Activated naive CD8-positive, alpha-beta T cell treated with anti-CD3 and anti-CD28 coated beads, Interleukin-2, amount 10 ng/mL, durations not matched to agents 7 days and 5 days (primary cell): ENCODE data around the gene ZMIZ1. TPM values are rescaled to one million over a fixed set of nuclear protein-coding genes. Genes with fewer than 3 reads are reported as not detected.
"Not testable (repeated sequence)": the region's sequence is repeated elsewhere in the genome, so short reads cannot be mapped to it uniquely, and the experiment has no call there.

Source experiments
- ATAC-seq: fragments of 150-1000 bp; cut with Tn5 transposase; one replicate; pipeline ENCODE4 v1.10.0; 2021; ENCODE audit warnings: low read depth, moderate library complexity
- POLR2A ChIA-PET: fragments of 350-600 bp; sonication (Branson Sonifier 250); formaldehyde crosslinking; loops from one replicate; lab custom pipeline; 2021; ENCODE audit warnings: antibody characterized with exemption; lab: Charles Lee
- DNase-seq: peaks from one replicate; pipeline ENCODE4 v3.0.0; 2021
- H3K27ac Mint-ChIP-seq: one replicate; pipeline ENCODE4 v1.8.0; 2022; ENCODE audit warnings: mild to moderate bottlenecking, mixed read lengths
- H3K27me3 Mint-ChIP-seq: one replicate; pipeline ENCODE4 v1.8.0; 2022; ENCODE audit warnings: mild to moderate bottlenecking, moderate library complexity, mixed read lengths
- H3K36me3 Mint-ChIP-seq: one replicate; pipeline ENCODE4 v1.8.0; 2021; ENCODE audit warnings: mild to moderate bottlenecking, mixed read lengths
- H3K4me1 Mint-ChIP-seq: one replicate; pipeline ENCODE4 v1.8.0; 2021; ENCODE audit warnings: mixed read lengths
- H3K4me3 Mint-ChIP-seq: one replicate; pipeline ENCODE4 v1.8.0; 2022; ENCODE audit warnings: mild to moderate bottlenecking, moderate library complexity, mixed read lengths
- H3K9me3 Mint-ChIP-seq: one replicate; pipeline ENCODE4 v1.8.0; 2021; ENCODE audit warnings: mixed read lengths
- total RNA-seq, 2 experiments: library from RNA; stranded (reverse); gene quantifications; one replicate each; pipeline ENCODE4 v1.2.3, GENCODE V29; 2021

The ZMIZ1 gene
- total RNA-seq, 2 experiments from 2014 or later: 28.8 to 29.3 TPM

GRCh38 chr10:79026341-79026761 is 42.4 kb upstream of the ZMIZ1 start:
- H3K4me3 Mint-ChIP-seq: no peak overlapping the region
- no peak overlapping the region for H3K27ac Mint-ChIP-seq
- POLR2A ChIA-PET: interaction anchor here (0.7 kb wide), 1 partner anchor 1162 kb away, joined by 4 read pairs; no protein-coding TSS in a partner anchor
- no peaks in the 10 kb centered on the region for H3K9me3 Mint-ChIP-seq
- no peaks in the 10 kb centered on the region for H3K36me3 Mint-ChIP-seq
- DNase-seq (peak; percentile 18), ATAC-seq (no peak)
- peaks cover 9% of the 10 kb centered on the region for H3K27me3 Mint-ChIP-seq
- peaks cover 24% of the 10 kb centered on the region for H3K4me1 Mint-ChIP-seq

- no peak overlapping the region for H3K27ac Mint-ChIP-seq
- peaks cover 11% of the 10 kb centered on the region for H3K27me3 Mint-ChIP-seq
- H3K9me3 Mint-ChIP-seq: no peaks in the 10 kb centered on the region
- POLR2A ChIA-PET: no interaction called here
- H3K4me1 Mint-ChIP-seq: peaks cover 24% of the 10 kb centered on the region
- DNase-seq: no peak
- ATAC-seq: no peak
- H3K36me3 Mint-ChIP-seq: no peaks in the 10 kb centered on the region
- peak overlapping the region; percentile 6 for H3K4me3 Mint-ChIP-seq
These were observed 42.0 kb upstream of the ZMIZ1 start for GRCh38 chr10:79026806-79027146.

GRCh38 chr10:79027147-79028055 is 41.4 kb upstream of the ZMIZ1 start:
- H3K36me3 Mint-ChIP-seq: no peaks in the 10 kb centered on the region
- peaks cover 12% of the 10 kb centered on the region for H3K27me3 Mint-ChIP-seq
- DNase-seq (peak; percentile 45), ATAC-seq (peak; percentile 65)
- no peaks in the 10 kb centered on the region for H3K9me3 Mint-ChIP-seq
- H3K4me1 Mint-ChIP-seq: peaks cover 24% of the 10 kb centered on the region
- POLR2A ChIA-PET: no interaction called here
- peak overlapping the region; percentile 6 for H3K4me3 Mint-ChIP-seq
- no peak overlapping the region for H3K27ac Mint-ChIP-seq

- Mint-ChIP-seq H3K27me3 (peaks cover 12% of the 10 kb centered on the region), H3K9me3 (no peaks in the 10 kb centered on the region), H3K36me3 (no peaks in the 10 kb centered on the region), H3K4me3 (no peak overlapping the region), H3K27ac (no peak overlapping the region), H3K4me1 (peaks cover 22% of the 10 kb centered on the region)
- ATAC-seq (no peak), DNase-seq (no peak)
- POLR2A ChIA-PET: no interaction called here
These were observed 40.7 kb upstream of the ZMIZ1 start for GRCh38 chr10:79028056-79028430.

DNA sequence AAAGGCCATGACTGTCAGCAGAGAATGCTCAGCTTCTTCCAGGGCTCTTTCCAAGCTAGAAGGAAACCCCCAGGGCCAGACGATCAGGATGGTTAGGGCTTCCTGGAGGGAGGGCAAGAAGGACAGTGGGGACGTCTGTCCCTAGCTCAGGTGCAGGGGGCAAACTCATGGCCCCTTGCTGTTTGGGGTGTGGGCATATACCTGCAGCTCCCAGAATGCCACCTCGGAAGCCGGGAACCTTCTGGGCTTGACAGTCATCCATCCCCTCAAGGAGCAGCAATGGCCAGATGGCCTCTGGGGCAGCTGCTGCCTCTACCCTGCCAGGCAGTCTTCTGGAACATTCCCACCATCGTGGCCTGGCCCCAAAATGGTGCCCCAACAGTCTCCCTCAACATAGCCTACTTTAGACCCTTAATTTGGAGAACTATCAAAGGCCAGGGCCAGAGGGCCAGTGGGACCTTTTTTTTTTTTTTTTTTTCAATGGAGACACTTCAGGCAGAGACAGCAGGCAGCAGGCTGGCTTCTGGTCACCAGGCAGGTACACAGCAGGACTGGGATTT is 40.2 kb upstream of the ZMIZ1 start:
- peaks cover 12% of the 10 kb centered on the region for H3K27me3 Mint-ChIP-seq
- H3K4me3 Mint-ChIP-seq: no peak overlapping the region
- ATAC-seq (no peak), DNase-seq (peak; percentile 20)
- no peaks in the 10 kb centered on the region for H3K9me3 Mint-ChIP-seq
- no peaks in the 10 kb centered on the region for H3K36me3 Mint-ChIP-seq
- peaks cover 22% of the 10 kb centered on the region for H3K4me1 Mint-ChIP-seq
- H3K27ac Mint-ChIP-seq: no peak overlapping the region
- POLR2A ChIA-PET: no interaction called here

DNA sequence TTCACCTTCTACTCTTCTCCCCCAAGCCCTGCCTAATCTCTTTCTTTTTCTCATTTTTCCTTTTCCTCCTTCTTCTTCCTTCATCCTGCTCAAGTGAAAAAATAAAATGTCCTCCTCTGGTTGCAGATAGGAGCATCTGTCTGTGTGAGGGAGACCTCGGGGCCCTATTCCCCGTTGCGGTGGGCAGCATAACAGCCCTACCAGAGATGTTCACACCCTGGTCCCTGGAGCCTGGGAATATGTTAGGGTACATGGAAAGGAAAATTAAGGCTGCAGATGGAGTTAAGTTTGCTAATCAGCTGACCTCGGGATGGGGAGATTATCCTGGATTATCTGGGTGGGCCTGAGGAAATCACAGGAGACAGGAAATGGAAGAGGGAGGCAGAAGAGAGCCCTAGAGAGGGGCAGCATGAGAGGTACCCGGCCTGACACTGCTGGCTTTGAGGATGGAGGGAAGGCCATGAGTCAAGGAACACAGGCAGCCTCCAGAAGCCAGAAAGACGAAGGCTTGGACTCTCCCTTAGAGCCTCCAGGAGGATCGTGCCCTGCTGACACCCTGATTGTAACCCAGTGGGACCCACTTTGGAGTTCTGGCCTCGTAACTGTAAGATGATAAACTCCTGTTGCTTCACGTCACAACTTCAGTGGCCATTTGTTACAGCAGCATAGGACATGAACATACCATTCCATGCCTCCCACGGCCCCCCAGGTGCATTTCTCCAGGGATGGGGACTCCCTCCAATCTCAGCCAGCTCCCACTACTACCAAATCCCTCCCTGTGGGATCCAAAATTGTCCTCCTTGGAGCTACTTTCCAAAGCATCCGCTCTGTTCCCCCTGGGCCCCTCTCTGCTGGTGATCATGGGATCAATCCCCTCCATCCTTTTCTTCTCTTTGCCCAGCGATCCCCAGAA is 39.0 kb upstream of the ZMIZ1 start:
- Mint-ChIP-seq H3K4me1 (peaks cover 22% of the 10 kb centered on the region), H3K27ac (no peak overlapping the region), H3K9me3 (no peaks in the 10 kb centered on the region), H3K27me3 (peaks cover 12% of the 10 kb centered on the region), H3K4me3 (no peak overlapping the region), H3K36me3 (no peaks in the 10 kb centered on the region)
- POLR2A ChIA-PET: no interaction called here
- peak; percentile 8 for DNase-seq
- ATAC-seq: no peak

DNA sequence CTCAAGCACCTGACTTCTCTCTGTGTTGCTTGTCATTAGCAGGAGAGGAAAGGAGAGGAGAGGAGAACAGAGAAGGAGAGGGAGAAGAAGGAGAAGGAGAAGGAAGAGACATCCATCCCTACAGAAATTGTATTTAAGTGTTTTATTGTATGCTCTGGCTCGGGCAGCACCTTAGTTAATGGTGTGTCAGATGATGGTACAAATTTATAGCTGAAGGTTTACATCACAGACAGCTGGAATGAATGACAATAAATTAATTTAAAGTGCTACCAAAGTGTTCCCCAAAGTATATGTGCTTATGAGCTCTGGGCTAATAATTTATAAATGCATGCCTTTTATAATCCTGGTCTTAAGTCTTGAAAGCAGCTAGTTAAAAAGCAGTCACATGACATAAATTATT is 38.1 kb upstream of the ZMIZ1 start:
- DNase-seq (no peak), ATAC-seq (no peak)
- peaks cover 15% of the 10 kb centered on the region for H3K4me1 Mint-ChIP-seq
- H3K9me3 Mint-ChIP-seq: no peaks in the 10 kb centered on the region
- peaks cover 12% of the 10 kb centered on the region for H3K27me3 Mint-ChIP-seq
- POLR2A ChIA-PET: no interaction called here
- H3K4me3 Mint-ChIP-seq: no peak overlapping the region
- H3K27ac Mint-ChIP-seq: no peak overlapping the region
- H3K36me3 Mint-ChIP-seq: no peaks in the 10 kb centered on the region

GRCh38 chr10:79031723-79032122 is 37.0 kb upstream of the ZMIZ1 start:
- DNase-seq: no peak
- POLR2A ChIA-PET: no interaction called here
- Mint-ChIP-seq H3K36me3 (no peaks in the 10 kb centered on the region), H3K27ac (no peak overlapping the region), H3K27me3 (peaks cover 12% of the 10 kb centered on the region), H3K4me3 (no peak overlapping the region), H3K4me1 (peaks cover 13% of the 10 kb centered on the region), H3K9me3 (no peaks in the 10 kb centered on the region)
- no peak for ATAC-seq

DNA sequence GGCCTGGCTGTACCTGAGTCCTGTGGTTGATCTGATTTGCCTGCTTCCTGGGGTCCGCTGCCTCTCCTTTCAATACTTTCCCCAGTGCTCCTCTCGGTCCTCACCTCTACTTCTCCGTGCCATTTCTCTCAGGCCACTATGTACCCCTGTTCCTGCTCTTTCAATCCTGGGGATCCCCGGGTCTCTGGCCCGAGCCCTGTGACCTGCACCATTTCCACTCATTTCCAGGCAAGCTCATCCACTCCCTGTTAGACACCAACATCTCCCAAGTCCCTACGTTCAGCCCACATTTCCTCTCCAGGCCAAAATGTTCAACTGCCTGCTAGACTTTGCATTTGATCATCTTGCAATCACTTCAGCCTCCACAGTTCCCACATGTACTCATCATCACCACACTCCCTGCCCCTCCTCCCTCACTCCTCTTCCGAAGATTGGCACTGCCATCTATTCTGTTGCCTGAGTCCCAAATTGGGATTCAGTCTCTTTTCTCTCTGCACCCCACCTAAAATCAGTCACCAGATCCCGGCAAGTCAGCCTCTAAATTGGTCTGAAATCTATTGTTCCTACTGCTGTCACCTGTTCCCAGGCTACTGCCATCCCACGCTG is 34.4 kb upstream of the ZMIZ1 start:
- H3K36me3 Mint-ChIP-seq: no peaks in the 10 kb centered on the region
- ATAC-seq (no peak), DNase-seq (peak; percentile 6)
- H3K9me3 Mint-ChIP-seq: no peaks in the 10 kb centered on the region
- POLR2A ChIA-PET: no interaction called here
- H3K27ac Mint-ChIP-seq: no peak overlapping the region
- H3K27me3 Mint-ChIP-seq: peaks cover 6% of the 10 kb centered on the region
- no peak overlapping the region for H3K4me3 Mint-ChIP-seq
- H3K4me1 Mint-ChIP-seq: peaks cover 2% of the 10 kb centered on the region

GRCh38 chr10:79036416-79036815 is 32.4 kb upstream of the ZMIZ1 start:
- H3K27me3 Mint-ChIP-seq, H3K36me3 Mint-ChIP-seq, H3K4me1 Mint-ChIP-seq, H3K27ac Mint-ChIP-seq, ATAC-seq, H3K9me3 Mint-ChIP-seq, POLR2A ChIA-PET, H3K4me3 Mint-ChIP-seq: not testable (repeated sequence)
- DNase-seq: peak; percentile 7

GRCh38 chr10:79038104-79038840 is 30.5 kb upstream of the ZMIZ1 start:
- Mint-ChIP-seq H3K9me3 (no peaks in the 10 kb centered on the region), H3K27me3 (peaks cover 19% of the 10 kb centered on the region), H3K36me3 (no peaks in the 10 kb centered on the region), H3K4me1 (peaks cover 2% of the 10 kb centered on the region), H3K27ac (no peak overlapping the region), H3K4me3 (no peak overlapping the region)
- POLR2A ChIA-PET: no interaction called here
- ATAC-seq (no peak), DNase-seq (no peak)

DNA sequence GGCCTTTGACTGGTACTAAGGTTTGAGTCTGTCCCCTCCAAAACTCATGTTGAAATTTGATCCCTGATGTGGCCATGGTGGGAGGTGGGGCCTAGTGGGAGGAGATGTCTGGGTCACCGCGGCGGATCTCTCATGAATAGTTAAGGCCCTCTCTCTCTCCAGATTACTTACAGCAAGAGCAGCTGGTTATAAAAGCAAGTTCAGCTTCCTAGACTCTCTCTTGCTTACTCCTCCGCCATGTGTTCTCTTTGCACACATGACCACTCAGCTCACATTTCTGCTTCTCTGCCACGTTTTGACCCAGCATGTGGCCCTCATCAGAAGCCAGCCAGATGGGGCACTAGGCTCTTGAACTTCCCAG is 29.9 kb upstream of the ZMIZ1 start:
- Mint-ChIP-seq H3K27me3 (peaks cover 19% of the 10 kb centered on the region), H3K36me3 (no peaks in the 10 kb centered on the region), H3K9me3 (no peaks in the 10 kb centered on the region), H3K4me3 (no peak overlapping the region), H3K4me1 (peaks cover 2% of the 10 kb centered on the region), H3K27ac (no peak overlapping the region)
- POLR2A ChIA-PET: no interaction called here
- no peak for ATAC-seq
- no peak for DNase-seq
